MCF 10A (cell line): ENCODE data around the gene NR2F2. TPM values are rescaled to one million over a fixed set of nuclear protein-coding genes. Genes with fewer than 3 reads are reported as not detected.

ENCODE experiments used
- BruUV-seq: library from RNA; stranded (reverse); fragments of 400-500 nt; replicated peaks from 2 replicates; lab custom pipeline; 2021; lab: Mats Ljungman, UMichigan
- CTCF ChIA-PET: fragments of 300-600 bp; sonication (Branson Sonifier 250); formaldehyde crosslinking; extraction: SDS; loops from one replicate; lab custom pipeline; 2021; ENCODE audit warnings: antibody characterized with exemption, inconsistent platforms; lab: Yijun Ruan, JAX
- POLR2A ChIA-PET: fragments of 300-600, 350-650 bp; sonication (Branson Sonifier 250); formaldehyde crosslinking; extraction: SDS; loops from one replicate; lab custom pipeline; 2020; ENCODE audit warnings: antibody characterized with exemption, inconsistent platforms; lab: Yijun Ruan, JAX
- DNase-seq: peaks from one replicate; pipeline ENCODE4 v3.0.0-alpha.2; 2018; ENCODE audit not compliant: unreplicated experiment
- H3K27ac Mint-ChIP-seq: one replicate; pipeline ENCODE4 v1.8.0; 2022; ENCODE audit warnings: mild to moderate bottlenecking, low read depth, mixed read lengths; ENCODE audit not compliant: unreplicated experiment
- H3K27me3 Mint-ChIP-seq: one replicate; pipeline ENCODE4 v1.8.0; 2022; ENCODE audit warnings: mixed read lengths; ENCODE audit not compliant: insufficient read depth, unreplicated experiment
- H3K36me3 Mint-ChIP-seq: one replicate; pipeline ENCODE4 v1.8.0; 2022; ENCODE audit warnings: mild to moderate bottlenecking, moderate library complexity, mixed read lengths; ENCODE audit not compliant: insufficient read depth, unreplicated experiment
- H3K4me1 Mint-ChIP-seq: one replicate; pipeline ENCODE4 v1.8.0; 2022; ENCODE audit warnings: mixed read lengths; ENCODE audit not compliant: insufficient read depth, unreplicated experiment
- H3K4me3 Mint-ChIP-seq: one replicate; pipeline ENCODE4 v1.8.0; 2022; ENCODE audit warnings: mild to moderate bottlenecking, moderate library complexity, mixed read lengths; ENCODE audit not compliant: unreplicated experiment
- H3K9me3 Mint-ChIP-seq: one replicate; pipeline ENCODE4 v1.8.0; 2022; ENCODE audit warnings: mixed read lengths; ENCODE audit not compliant: unreplicated experiment
- CTCF ChIP-seq: fragments of 200-600 bp; IDR thresholded peaks from one replicate; pipeline ENCODE4 v1.8.0; 2022; ENCODE audit warnings: antibody characterized with exemption, mild to moderate bottlenecking; ENCODE audit not compliant: unreplicated experiment
- intact Hi-C: fragments of 100-400 bp; cut with micrococcal nuclease; formaldehyde crosslinking; loops from 2 replicates; pipeline ENCODE4 v1.14.1; 2022
- total RNA-seq: library from RNA; stranded (reverse); gene quantifications from 2 replicates; pipeline ENCODE4 v1.2.3, GENCODE V29; 2022

NR2F2 gene
- total RNA-seq, 1 experiment from 2014 or later = 10.9 TPM

- Mint-ChIP-seq H3K36me3 (peaks cover 5% of the 10 kb centered on the region), H3K27ac (no peak overlapping the region), H3K4me1 (no peaks in the 10 kb centered on the region), H3K4me3 (no peak overlapping the region), H3K27me3 (no peaks in the 10 kb centered on the region), H3K9me3 (no peaks in the 10 kb centered on the region)
- intact Hi-C loops = no loop called here
- ChIA-PET CTCF (no interaction called here), POLR2A (interaction anchor here (0.9 kb wide), 1 partner anchor 40 kb away, joined by 3 read pairs; the partner anchor contains the start of gene NR2F2)
- no peak for DNase-seq
- TF ChIP-seq CTCF = no peak
- no TSS peak for BruUV-seq
Measured at GRCh38 chr15:96290679-96291078, 39.8 kb upstream of the NR2F2 start.

GRCh38 chr15:96292635-96293034 is 37.9 kb upstream of the NR2F2 start:
- no TSS peak for BruUV-seq
- intact Hi-C loops = no loop called here
- Mint-ChIP-seq H3K9me3 (peaks cover under 1% of the 10 kb centered on the region), H3K27ac (no peak overlapping the region), H3K4me3 (no peak overlapping the region), H3K27me3 (no peaks in the 10 kb centered on the region), H3K4me1 (peaks cover 8% of the 10 kb centered on the region), H3K36me3 (no peaks in the 10 kb centered on the region)
- TF ChIP-seq CTCF = no peak
- DNase-seq = no peak
- CTCF ChIA-PET = no interaction called here
- POLR2A ChIA-PET = no interaction called here

GRCh38 chr15:96293441-96293840 is 37.1 kb upstream of the NR2F2 start:
- POLR2A ChIA-PET = interaction anchor here (0.6 kb wide), 1 partner anchor 271 kb away, joined by 3 read pairs; no protein-coding TSS in a partner anchor
- no peaks in the 10 kb centered on the region for H3K27me3 Mint-ChIP-seq
- H3K4me1 Mint-ChIP-seq = peaks cover 8% of the 10 kb centered on the region
- CTCF ChIA-PET = no interaction called here
- BruUV-seq = no TSS peak
- H3K27ac Mint-ChIP-seq = no peak overlapping the region
- intact Hi-C loops = no loop called here
- no peak overlapping the region for H3K4me3 Mint-ChIP-seq
- H3K36me3 Mint-ChIP-seq = no peaks in the 10 kb centered on the region
- H3K9me3 Mint-ChIP-seq = peaks cover 8% of the 10 kb centered on the region
- no peak for DNase-seq
- no peak for TF ChIP-seq CTCF

- POLR2A ChIA-PET = interaction anchor here (0.8 kb wide), 1 partner anchor 12 kb away, joined by 4 read pairs; no protein-coding TSS in a partner anchor
- intact Hi-C loops = no loop called here
Measured at GRCh38 chr15:96294766-96295165, 35.7 kb upstream of the NR2F2 start.

More at GRCh38 chr15:96294766-96295165, 35.7 kb upstream of the NR2F2 start:
- no peaks in the 10 kb centered on the region for H3K36me3 Mint-ChIP-seq
- H3K27me3 Mint-ChIP-seq = no peaks in the 10 kb centered on the region
- no TSS peak for BruUV-seq
- H3K4me1 Mint-ChIP-seq = peaks cover 8% of the 10 kb centered on the region
- CTCF ChIA-PET = interaction anchor here (0.5 to 1.1 kb wide), 4 partner anchors 12 to 1267 kb away, joined by 3 to 5 read pairs (median 4); no protein-coding TSS in a partner anchor
- H3K27ac Mint-ChIP-seq = no peak overlapping the region
- H3K9me3 Mint-ChIP-seq = peaks cover 14% of the 10 kb centered on the region
- no peak for DNase-seq
- H3K4me3 Mint-ChIP-seq = no peak overlapping the region
- TF ChIP-seq CTCF = no peak
